Activated T-cell treated with anti-CD3 and anti-CD28 coated beads for 4 hours (primary cell): ENCODE results near the gene MAG.
"Not testable (repeated sequence)": the region's sequence is repeated elsewhere in the genome, so short reads cannot be mapped to it uniquely, and the experiment has no call there.

ENCODE experiments used
- DNase-seq: peaks from one replicate; pipeline ENCODE4 v3.0.0-alpha.2; 2020

Gene MAG

DNA sequence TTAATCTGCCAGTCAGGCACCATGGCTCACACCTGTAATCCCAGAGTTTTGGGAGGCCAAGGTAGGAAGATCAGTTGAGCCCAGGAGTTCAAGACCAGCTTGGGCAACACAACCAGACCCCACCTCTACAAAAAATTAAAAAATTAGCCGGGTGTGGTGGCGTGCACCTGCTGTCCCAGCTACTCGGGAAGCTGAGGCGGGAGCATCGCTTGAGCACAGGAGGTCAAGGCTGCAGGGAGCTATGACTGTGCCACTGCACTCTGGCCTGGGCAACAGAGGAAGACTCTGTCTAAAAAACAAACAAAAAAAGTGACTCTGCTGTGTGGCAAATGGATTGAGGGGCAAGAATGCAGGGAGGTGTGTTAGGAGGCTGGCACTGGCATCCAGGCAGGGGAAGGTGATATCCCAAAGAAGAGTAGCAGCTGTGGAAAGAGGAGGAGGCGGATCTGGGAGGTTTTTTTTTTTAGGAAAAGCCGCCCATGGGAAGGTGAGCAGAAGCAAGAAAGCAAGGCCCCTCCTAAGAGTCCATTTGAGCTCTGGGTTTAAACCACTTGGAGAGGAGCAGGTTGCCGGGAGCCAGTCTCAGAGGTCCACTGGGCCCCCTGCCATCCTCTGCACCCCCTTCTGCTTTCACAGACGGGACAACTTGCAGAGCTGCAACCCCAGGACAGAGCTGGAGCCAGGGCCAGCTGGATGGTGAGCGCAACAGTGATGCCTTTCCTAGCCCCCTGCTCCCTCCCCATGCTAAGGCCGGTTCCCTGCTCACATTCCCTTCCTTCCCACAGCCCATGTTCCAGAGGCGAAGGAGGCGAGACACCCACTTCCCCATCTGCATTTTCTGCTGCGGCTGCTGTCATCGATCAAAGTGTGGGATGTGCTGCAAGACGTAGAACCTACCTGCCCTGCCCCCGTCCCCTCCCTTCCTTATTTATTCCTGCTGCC is 7.5 kb upstream of the MAG start:
- no peak for DNase-seq

DNA sequence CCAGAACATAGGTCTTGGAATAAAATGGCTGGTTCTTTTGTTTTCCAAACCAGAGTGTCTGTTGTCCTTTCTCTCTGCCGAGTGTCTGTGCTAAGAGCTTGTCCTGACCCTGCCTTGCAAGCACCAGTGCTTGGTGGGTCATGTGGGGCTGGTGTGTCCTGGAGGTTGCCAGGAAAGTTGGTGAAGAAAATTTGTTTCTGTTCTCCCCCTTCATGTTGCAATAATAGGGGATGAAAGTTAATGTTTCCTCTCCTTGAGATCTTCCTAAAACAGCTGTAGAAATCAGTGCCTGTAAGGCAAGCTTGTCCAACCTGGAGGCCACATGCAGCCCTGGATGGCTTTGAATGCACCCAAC is 6.9 kb upstream of the MAG start:
- DNase-seq = no peak

DNA sequence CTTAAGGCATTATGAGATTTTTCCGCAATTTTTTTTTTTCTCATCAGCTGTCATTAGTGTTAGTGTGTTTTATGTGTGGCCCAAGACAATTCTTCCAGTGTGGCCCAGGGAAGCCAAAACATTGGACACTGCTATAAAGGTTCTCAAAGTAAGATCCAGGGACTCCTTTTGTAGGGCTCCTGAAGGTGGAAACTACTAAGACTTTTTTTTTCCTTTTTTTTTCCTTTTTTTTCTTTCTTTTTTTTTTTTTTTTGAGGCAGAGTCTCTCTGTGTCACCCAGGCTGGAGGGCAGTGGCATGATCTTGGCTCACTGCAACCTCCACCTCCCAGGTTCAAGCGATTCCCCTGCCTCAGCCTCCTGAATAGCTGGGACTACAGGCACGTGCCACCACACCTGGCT is 6.5 kb upstream of the MAG start:
- DNase-seq = not testable (repeated sequence)

DNA sequence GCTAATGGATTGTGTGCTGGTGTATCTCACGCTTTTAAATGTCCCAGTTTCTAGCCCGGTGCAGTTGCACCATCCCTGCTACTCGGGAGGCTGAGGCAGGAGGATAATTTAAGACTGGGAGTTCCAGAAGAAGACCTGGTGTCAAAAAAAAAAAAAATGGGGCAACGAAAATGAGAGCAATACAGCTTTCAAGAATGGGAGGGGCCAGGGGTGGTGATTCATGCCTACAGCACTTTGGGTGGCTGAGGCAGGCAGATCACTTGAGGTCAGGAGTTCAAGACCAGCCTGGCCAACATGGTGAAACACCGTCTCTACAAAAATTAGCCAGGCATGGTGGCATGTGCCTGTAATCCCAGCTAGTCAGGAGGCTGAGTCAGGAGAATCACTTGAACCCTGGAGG is 5.9 kb upstream of the MAG start:
- DNase-seq = not testable (repeated sequence)

DNA sequence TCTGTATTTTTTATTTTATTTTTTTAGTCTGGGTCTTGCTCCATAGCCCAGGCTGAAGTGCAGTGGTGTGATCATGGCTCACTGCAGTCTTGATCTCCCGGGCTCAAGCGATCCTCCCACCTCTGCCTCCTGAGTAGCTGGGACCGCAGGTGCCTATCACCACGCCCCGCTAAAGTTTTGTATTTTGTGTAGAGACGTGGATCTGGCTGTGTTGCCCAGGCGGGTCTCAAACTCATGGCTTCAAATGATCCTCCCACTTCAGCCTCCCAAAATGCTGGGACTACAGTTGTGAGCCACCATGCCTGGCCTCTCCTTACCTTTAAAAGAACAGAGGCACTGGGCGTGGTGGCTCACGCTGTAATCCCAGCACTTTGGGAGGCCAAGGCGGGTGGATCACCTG is 4.2 kb upstream of the MAG start:
- DNase-seq = no peak

DNA sequence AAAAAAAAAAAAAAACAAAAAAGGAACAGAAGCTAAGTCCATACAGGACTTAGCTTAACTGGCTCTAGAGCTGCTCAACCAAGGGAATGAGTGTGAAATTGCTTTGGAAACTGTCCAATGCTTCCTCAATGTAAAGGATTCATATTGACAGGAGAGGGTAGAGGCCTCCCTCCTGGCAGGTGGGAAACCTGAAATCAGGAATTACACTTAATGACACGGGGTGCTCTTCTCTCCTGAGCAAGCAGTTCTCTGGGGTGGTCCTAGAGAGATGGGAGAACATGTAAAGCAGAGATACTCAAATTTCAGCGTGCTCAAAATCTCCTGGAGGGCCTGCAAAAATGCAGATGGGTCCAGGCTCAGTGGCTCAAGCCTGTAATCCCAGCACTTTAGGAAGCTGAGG is 3.6 kb upstream of the MAG start:
- DNase-seq = no peak

DNA sequence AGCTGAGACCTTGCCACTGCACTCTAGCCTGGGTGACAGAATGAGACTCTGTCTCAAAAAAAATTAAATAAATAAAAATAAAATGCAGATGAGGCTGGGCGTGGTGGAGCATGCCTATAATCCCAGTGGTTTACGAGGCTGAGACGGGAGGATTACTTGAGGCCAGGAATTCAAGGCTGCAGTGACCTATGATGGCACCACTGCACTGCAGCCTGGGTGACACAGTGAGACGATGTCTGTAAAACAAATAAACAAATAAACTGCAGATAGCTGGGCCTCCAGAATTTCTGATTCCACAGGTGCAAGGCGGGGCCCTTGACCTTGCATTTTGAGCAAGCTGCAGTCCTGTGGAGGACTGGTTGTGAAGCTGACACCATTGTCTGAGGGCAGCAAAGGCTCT is 3.1 kb upstream of the MAG start:
- no peak for DNase-seq

DNA sequence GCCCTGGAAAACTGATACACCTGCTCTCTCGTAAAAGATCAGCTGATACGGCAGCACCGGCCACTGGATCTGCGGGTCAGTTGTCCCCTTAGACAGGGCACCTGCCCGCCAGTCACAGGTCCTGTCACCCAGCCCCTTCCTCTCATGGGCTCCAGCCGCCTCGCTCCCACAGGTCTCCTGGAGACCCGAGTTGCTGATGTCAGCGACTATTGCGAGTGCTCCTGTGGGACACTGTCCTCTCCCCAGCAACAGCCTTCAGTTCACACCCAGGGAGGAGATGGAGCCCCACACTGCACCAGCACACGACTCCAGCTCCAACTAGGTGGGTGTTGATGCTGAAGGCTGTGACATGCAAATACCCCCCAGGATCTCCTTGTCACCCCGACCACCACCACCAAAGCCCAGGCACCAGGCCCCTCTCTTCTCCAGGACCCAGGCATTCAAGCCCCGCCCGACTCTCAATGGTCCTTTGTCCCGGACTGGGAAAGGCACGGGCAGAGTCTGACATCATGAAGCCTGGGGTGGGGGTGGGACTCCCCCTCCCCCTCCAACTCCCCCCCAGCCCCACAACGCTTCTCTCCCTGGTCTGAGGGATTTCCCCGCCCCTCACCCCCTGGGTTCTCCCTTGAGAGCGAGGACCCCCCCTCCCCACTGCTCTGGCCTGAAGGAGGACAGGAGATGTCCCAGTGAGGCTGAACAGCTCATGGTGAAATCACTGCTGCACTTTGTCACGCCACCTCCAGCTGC is 1.4 kb upstream of the MAG start:
- DNase-seq = no peak

DNA sequence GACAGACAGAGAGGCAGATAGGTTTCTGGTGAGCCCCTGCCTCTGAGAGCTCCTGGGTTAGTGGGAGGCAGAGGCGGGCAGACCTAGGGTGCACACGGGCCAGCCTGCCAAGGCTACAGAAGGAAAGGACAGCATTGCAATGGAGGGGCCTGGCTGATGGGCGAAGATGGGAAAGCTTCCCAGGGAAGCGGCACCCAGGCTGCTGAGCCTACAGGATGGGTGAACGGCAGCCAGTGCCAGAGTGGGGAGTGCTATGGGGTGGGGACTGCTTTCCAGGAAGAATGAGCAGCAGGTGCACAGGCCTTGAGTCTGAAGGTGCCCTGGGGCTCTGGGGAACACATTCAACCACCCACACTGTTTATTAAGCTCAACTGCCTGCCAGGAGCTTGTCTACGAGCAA is 702 bp upstream of the MAG start:
- no peak for DNase-seq

DNA sequence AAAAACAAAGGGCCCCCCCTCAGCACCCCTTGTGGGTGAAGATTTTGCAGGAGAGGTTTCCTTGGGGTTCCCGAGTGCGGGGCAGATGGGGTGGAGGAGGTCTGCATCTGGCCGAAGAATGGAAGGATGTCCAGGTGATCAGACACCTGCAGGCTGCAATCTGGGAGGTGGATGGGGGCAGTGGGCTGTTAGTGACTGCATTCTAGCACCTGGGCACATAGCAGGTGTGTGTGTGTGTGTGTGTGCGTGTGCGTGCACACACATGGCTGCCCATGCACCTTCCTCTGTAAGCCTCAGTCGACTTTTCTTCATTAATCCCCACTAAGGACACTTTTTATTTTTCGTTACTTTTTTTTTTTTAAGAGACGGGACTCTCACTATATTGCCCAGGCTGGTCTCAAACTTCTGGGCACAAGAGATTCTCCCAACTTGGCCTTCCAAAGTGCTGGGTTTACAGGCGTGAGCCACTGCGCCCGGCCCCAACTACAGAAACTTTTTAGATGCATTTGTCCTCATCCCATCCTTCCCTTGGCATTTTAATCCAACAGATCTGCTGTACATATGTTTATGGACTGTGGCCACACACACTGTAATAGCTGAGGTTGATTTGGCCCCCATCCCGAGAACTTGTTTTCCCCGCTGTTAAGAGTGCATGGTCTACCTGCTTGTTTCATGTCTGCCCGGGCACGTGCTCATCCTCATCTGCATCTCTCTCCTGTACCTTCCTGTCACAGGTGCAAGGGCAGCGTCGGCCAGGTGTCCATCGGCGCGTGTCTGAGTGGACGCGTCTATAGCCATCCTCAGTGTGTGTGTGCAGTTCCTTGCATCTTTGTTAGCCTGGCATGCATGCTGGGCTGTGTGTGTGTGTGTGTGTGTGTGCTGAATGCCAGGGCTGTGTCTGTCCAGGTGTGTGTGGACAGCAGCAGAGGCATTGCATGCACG is 731 bp downstream of the MAG start:
- no peak for DNase-seq

DNA sequence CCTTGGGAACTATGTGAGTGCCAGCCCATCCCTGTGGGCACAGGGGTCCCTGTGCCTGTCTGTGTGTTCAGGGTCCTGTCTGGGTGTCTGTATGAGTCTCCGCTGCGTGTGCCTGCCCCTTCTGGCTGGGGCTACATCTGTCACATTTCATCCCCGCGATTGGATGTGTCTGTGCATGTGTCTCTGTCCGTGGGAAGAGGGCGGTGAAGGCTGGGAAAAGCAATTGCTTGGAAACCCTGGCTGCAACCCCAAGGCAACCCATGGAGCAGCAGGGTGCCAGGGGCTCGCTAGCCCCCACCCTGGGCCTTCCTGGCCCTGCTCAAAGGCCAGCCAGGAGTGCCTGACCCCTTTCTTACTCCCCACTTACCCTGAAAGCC is 1.4 kb downstream of the MAG start:
- DNase-seq = no peak

DNA sequence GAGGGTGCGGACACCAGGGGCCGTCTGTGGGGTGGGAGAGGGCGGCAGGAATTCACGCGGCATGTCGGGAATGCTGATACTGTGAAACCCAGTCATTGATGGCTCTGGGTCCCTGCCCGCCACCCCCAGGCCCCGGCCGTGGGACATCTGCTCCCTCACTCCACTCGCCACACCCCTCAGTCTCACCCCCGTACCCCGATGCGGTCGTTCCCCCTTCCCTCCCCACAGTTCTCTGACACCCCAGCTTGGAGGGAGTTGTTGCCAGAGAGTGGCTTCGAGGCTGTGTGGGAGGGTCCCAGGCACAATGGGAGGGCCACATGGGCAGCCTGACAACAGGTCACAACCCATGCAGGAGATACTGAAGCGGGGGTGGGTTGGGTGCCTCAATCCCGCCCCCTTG is 1.8 kb downstream of the MAG start:
- DNase-seq = no peak

DNA sequence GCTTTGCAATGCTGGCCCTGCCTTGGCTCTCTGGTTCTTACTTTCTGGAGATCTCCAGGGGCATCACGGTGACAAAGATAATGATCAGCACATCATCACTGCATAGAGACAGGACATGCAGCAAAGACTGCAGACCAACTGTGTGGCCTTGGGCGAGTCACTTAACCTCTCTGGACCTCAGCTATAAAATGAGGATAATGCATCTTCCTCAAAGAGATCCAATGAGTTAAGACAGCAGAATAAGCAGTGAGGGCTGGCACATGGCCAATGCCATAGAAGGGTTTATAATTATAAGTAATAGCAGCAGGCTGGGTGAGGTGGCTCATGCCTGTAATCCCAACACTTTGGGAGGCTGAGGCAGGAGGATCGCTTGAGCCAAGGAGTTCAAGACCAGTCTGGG is 2.4 kb downstream of the MAG start:
- no peak for DNase-seq

DNA sequence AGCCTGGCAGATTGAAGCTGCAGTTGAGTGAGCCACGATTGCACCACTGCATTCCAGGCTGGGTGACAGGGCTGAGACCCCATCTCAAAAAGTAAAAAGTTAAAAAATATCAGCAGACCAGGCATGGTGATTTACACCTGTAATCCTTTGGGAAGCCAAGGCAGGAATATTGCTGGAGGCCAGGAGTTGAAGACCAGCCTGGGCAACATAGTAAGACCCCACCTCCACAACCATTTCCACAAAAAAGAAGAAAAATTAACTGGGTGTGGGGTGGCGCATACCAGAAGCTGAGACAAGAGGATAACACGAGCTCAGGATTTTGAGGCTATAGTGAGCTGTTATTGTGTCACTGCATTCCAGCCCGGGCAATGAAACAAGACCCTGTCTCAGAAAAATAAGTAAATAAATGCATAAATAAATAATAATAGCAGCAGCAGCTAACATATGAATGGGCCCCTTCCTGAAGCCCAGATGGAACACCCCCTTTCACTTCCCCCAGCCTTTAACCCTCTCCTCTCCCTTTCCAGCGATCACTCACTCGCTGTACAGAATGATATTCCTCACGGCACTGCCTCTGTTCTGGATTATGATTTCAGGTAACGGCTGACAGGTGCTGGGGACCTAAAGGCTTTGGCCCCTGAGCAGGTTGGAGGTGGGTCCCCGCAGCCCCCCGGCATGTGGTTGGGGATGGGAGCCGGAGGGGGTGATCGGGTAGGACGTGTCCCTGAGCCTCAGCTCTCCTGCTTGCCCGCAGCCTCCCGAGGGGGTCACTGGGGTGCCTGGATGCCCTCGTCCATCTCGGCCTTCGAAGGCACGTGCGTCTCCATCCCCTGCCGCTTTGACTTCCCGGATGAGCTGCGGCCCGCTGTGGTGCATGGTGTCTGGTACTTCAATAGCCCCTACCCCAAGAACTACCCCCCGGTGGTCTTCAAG is 3.2 kb downstream of the MAG start:
- DNase-seq = no peak

DNA sequence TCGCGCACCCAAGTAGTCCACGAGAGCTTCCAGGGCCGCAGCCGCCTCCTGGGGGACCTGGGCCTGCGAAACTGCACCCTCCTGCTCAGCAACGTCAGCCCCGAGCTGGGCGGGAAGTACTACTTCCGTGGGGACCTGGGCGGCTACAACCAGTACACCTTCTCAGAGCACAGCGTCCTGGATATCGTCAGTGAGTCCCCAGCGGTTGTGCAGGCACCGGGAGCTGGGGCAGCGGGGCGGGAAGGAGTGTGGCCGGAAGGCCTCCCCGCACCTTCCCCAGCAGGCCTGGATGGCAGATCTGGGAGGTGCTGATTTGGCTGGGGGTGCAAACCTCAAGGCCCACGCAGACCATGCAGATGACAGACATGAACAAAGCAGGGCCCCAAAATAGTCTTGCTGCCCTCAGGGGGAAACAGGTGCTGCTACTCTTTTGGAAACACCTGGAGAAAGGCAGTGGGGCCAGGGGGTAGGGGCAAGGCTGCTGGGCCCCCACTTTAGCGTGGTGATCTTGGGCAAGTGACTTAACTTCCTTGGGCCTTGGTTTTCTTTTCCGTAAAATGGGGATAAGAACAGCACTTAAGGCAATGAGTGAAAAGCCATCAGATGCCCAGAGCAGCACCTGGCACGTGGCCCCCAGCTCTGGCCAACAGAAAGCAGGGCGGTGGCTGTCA is 4.0 kb downstream of the MAG start:
- DNase-seq = no peak

DNA sequence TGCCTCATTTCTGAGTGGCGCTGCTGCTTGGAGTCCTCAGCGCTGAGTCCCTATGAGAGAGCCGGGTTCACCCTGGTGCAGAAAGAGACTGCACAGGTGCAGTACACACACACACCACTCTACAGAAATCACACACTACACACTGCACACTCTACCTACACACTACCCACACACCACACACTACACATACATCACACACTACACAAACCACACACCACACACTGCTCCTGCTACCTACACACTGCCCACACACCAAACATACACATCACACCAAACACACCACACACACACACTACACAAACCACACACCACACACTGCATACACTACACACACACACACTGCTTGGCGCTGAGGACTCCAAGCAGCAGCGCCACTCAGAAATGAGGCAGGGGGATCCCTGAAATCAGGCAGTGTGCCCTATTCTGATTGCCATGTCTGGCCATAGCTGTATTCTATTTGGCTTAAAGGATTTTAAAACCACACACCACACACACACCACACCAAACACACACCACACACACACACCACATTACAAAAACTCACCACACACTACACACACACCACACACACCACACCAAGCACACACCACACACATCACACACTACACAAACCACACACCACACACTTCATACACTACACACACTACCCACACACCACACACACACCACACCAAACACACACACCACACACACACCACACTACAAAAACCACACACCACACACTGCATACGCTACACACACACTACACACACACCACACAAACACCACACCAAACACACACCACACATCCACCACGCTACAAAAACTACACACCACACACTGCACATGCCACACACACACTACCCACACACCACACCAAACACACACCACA is 4.9 kb downstream of the MAG start:
- no peak for DNase-seq

DNA sequence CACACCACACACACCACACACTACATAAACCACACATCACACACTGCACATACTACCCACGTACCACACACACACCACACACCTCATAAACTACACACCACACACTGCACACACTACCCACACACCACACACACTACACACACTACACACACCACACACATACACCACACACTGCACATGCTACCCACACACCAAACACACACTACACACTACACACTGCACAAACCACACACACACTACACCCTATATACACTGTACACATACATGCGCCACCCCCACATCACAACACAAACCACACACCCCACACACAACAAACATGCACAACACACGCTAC is 5.5 kb downstream of the MAG start:
- DNase-seq = no peak

DNA sequence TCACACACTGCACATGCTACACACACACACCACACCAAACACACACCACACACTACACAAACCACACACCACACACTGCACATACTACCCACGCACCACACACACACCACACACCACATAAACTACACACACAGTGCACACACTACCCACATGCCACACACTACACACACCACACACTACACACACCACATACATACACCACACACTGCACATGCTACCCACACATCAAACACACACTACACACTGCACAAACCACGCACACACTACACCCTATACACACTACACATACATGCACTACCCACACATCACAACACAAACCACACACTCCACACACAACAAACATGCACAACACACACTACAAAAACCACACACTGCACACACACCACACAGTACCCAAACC is 6.0 kb downstream of the MAG start:
- no peak for DNase-seq

DNA sequence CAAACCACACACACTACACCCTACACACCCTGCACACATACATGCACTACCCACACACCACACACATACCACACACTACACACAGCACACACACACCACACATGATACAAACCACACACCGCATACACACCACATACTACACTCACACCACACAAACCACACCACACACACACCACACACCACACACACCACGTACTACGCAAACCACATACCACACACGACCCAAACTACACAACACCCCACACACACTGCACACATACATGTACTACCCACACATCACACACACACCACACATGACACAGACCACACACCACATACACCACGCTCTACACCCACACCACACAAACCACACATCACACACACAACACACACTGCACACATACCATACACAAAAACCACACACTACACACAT is 6.6 kb downstream of the MAG start:
- no peak for DNase-seq

DNA sequence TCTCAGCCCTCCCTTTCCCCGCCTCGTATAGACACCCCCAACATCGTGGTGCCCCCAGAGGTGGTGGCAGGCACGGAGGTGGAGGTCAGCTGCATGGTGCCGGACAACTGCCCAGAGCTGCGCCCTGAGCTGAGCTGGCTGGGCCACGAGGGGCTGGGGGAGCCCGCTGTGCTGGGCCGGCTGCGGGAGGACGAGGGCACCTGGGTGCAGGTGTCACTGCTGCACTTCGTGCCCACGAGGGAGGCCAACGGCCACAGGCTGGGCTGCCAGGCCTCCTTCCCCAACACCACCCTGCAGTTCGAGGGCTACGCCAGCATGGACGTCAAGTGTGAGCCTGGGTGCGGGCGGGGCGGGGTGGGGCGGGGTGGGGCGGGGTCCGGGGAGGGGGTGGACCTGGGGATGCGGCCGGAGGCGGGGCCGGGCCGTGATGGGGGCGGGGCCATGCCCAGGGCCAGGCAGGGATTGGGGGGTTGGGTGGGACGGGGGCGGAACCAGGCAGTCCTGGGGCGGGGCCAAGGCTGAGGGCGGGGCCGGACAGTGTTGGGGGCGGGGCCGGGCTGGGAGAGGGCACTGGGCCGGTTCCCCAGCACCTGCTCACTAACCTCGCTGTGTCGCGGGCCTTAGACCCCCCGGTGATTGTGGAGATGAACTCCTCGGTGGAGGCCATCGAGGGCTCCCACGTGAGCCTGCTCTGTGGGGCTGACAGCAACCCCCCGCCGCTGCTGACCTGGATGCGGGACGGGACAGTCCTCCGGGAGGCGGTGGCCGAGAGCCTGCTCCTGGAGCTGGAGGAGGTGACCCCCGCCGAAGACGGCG is 7.8 kb downstream of the MAG start:
- DNase-seq = no peak
